Measurements from ENCODE around the gene ADGRG7. TPM values are rescaled to one million over a fixed set of nuclear protein-coding genes. Genes with fewer than 3 reads are reported as not detected.
"Not testable (repeated sequence)": the region's sequence is repeated elsewhere in the genome, so short reads cannot be mapped to it uniquely, and the experiment has no call there.

Gene ADGRG7
- total RNA-seq, result not detected
- long read RNA-seq, result 0 reads

- ATAC-seq (no peak), DNase-seq (no peak)
- intact Hi-C loops (cut with DNase I), result no loop called here
Observed at GRCh38 chr3:100609305-100609704, at the start of gene ADGRG7. TSS of gene ADGRG7 (plus strand) at chr3:100609601. CDS start at chr3:100609857, 256 bp downstream.

DNA sequence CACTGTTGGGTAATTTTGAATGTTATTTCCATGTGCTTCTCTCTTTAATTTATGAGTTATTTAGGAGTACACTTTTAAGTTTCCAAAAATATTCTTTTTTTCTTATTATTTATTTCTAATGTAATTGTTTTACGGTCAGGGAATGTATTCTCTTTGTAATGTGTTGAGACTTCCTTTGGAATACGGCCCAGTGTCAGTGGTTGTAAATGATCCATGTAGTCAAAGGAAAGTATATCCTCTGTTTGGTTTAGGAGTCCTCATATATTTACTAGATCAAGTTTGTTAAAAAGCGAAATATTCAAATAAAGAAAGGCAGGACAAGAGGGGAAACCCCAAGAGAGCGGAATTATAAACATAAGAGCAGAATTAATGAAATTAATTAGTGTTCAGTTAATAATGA, 49.0 kb upstream of the ADGRG7 start:
- DNase-seq (no peak), ATAC-seq (no peak)
- intact Hi-C loops (cut with DNase I), result no loop called here

DNA sequence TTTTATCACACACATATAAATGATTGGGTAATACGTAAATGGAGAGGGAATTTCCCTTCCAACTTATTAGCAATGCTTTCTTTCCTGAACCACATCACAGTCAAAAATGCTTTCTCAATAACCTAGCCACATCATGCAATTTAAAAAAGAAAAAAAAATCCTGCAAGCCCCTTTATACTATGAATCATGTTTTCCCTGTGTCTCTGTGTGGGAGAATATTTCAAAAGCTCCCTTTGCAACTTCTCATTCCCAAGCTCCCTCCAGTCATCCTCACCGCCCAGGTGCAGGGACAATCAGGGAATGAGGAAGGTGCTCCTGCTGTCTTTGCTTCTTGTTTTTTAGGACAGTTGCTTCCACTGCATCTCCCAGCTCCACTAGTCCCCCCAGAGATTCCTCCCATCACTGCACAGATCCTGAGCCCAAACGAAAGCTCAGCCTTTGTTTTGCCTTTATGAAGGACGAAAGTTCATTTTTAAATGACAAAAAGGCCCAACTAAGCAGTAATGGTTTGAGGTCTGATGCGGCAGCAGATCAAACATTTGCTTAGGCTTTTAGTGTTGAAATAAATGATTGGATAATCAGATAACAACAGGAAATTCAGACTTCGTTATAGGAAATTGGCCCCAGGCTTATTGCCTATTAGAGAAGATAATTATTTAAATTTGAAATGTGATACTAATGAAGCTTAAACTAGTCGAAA, 47.8 kb upstream of the ADGRG7 start:
- intact Hi-C loops (cut with DNase I), result no loop called here
- DNase-seq (no peak), ATAC-seq (no peak)

DNA sequence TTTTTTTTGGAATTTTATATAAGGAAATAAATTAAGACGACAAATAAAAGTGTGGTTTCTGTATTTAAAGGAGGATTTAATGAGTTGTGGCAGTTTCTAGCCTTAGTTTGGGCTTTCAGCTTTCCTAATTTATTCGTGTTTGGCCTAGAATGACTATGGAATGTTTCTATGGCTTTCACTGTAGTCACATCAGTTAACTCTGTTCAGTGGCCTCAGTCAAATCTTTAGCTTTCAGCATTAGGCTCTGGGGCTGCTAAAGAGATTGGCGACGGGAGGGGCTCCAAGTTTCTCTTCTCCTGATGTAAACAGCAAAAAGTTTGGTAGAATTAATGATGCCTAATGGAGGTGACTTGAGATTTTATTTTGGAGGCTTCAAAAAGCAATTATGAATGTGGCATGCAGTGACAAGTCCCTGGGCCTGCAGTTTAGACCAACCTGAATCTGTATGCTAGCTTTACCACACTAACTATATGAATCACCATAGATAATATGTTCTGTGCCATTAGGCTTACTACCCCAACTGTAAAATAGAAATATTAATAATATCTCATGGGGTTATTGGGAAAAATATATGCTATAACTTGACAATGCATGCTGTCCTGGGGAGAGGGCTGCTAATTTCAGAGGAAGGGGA, 47.1 kb upstream of the ADGRG7 start:
- DNase-seq, result no peak
- ATAC-seq, result no peak
- intact Hi-C loops (cut with DNase I), result no loop called here

DNA sequence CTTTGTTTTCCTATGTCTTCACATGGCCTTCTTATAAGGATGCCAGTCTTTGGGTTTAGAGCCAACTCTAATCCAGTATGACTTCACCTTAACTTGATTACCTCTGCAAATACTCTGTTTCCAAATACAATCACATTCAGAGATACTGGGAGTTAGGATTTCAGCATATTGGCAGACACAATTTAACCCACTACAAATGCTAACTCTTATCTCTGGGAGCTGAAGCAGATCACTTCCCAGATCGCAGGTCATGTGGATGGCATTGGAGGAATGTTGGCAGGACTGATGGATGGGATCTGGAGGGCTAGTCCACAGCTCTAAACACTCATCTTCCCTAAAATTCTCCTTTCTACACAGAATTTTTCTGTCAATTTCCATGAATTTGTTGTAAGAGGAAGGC, 46.2 kb upstream of the ADGRG7 start:
- intact Hi-C loops (cut with DNase I), result no loop called here
- ATAC-seq, result no peak
- no peak for DNase-seq

DNA sequence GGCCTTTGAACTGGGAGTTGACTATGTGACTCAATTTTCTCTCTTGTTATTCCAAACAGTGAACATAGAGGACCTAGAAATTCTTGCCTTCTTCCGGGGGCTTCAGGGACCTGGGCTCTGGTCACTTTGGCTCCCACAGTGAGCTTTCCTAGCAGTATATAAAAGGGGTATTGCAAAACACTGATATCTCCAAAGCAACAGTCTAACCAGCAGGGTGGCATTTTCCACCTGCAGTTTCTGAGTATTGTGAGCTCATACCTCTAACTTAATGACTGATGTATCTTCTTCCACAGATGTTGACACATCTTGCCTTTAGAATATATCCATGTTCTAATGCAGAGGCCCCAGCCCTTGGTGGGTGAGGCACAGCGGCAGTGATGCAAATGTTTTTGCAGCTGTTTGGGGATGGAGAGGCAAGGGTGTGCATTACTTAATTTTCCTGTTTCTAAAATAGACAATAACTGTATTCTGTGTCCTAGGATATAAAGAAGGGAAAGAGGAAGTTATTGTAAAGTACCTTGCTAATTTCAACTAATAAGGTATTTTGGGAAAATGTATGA, 45.7 kb upstream of the ADGRG7 start:
- no peak for ATAC-seq
- intact Hi-C loops (cut with DNase I), result no loop called here
- no peak for DNase-seq

DNA sequence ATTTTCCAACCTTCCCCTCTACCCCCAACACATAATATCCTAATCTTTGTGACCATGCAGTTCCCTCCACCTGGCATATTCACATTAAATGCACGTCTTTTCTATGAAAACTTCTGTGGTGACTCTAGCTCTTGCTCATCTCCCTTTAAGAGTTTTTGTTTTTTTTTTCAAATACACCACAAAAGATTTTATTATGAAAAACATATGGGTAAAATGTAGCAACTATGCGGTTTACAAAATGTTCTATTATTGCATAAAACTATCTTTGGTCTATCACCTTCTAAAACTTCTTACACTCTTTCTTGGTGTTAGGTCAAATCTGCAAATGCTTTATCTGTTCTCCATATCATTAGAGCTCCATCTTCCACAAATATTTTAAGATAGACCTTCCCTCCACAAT, 38.6 kb upstream of the ADGRG7 start:
- ATAC-seq, result no peak
- DNase-seq, result no peak
- intact Hi-C loops (cut with DNase I), result no loop called here

- ATAC-seq (no peak), DNase-seq (no peak)
- intact Hi-C loops (cut with DNase I), result no loop called here
Observed at GRCh38 chr3:100574536-100574935, 34.9 kb upstream of the ADGRG7 start.

DNA sequence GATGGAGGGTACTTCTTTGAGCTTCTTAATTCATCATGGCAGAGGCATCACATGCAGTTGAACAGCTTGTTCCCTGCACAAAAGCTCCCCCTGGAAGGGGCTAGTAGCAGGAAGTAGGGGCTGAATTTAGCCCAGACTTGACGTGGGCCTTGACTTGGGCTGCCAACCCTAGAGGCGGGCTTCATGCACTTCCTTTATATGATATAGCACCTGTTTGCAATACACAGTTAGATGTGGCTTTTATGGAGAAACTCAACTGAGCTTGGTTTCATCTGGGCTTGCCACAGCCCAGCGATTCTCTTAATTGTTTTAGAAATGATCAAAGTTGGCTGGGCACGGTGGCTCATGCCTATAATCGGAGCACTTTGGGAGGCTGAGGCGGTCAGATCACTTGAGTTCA, 33.7 kb upstream of the ADGRG7 start:
- DNase-seq, result no peak

GRCh38 chr3:100577382-100578008, 31.9 kb upstream of the ADGRG7 start:
- ATAC-seq (no peak), DNase-seq (no peak)
- intact Hi-C loops (cut with DNase I), result no loop called here

More for the DNA sequence above, 33.7 kb upstream of the ADGRG7 start:
- intact Hi-C loops (cut with DNase I), result no loop called here
- ATAC-seq, result no peak

DNA sequence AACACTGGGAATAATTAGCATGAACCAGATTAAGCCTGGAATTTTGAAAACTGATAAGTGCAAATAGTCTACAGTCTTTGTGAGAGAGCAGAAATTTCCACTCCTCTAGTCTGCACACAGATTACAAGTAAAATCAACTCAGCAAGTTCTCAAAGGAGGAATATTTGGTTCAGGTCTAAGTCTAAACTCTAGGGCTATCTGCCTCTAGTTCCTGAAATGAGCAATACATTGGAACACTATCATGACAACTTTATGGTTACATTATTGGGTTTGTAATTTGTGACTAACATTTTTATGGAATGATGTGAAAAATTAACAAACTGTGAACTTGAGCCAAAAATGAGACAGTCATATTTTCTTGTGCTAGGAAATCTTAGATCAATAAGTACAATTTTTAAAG, 30.8 kb upstream of the ADGRG7 start:
- no peak for DNase-seq
- intact Hi-C loops (cut with DNase I), result no loop called here
- no peak for ATAC-seq

GRCh38 chr3:100580147-100580546, 29.3 kb upstream of the ADGRG7 start:
- ATAC-seq, result peak in 1 of 2 donors; percentile 29
- intact Hi-C loops (cut with DNase I), result no loop called here
- DNase-seq, result no peak

- DNase-seq (no peak), ATAC-seq (no peak)
- intact Hi-C loops (cut with DNase I), result no loop called here
Observed at GRCh38 chr3:100581650-100582049, 27.8 kb upstream of the ADGRG7 start.

- ATAC-seq; intact Hi-C loops (cut with DNase I); DNase-seq: not testable (repeated sequence)
Observed at GRCh38 chr3:100582157-100582556, 27.2 kb upstream of the ADGRG7 start.

- no peak for DNase-seq
- intact Hi-C loops (cut with DNase I), result no loop called here
- ATAC-seq, result no peak
Observed at GRCh38 chr3:100584101-100584660, 25.2 kb upstream of the ADGRG7 start.

DNA sequence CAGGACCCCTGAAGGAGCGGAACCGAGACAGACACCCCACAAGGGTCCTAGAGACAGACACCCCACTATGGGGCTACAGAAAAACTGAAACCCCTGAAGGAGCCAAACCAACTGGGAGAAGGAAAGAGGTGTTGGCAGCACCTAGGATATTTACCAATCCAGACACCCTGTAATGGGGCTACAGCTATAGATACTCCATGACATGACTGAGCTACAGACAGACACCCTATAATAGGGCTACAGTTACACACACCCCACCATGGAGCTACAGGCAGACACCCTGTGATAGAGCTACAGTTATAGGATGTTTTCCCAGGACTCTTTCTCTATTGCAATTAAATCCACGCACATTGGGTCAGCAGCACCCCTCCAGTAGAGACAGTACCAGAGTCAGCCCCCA, 22.6 kb upstream of the ADGRG7 start:
- ATAC-seq (no peak), DNase-seq (no peak)
- intact Hi-C loops (cut with DNase I), result no loop called here

GRCh38 chr3:100588251-100588650, 21.1 kb upstream of the ADGRG7 start:
- no peak for DNase-seq
- intact Hi-C loops (cut with DNase I), result no loop called here
- ATAC-seq, result no peak

GRCh38 chr3:100590114-100590839, 19.1 kb upstream of the ADGRG7 start:
- ATAC-seq (peak; percentile 89 to 91), DNase-seq (peak; percentile 30)
- intact Hi-C loops (cut with DNase I), result loop anchor here (2.0 to 10.0 kb wide), 5 partner anchors 125 to 759 kb away; no protein-coding TSS in a partner anchor

- DNase-seq, result no peak
- intact Hi-C loops (cut with DNase I), result loop anchor here (2.0 to 10.0 kb wide), 5 partner anchors 126 to 760 kb away; no protein-coding TSS in a partner anchor
- ATAC-seq, result no peak
Observed at GRCh38 chr3:100590840-100591147, 18.6 kb upstream of the ADGRG7 start.

All from left cardiac atrium (tissue), 4 donors.